NCI-H748 (cell line): Measurements from ENCODE around the gene CYRIA.

Experiments
- DNase-seq: peaks from one replicate; lab custom pipeline; 2025; ENCODE audit not compliant: unreplicated experiment; lab: John Stamatoyannopoulos, UW

CYRIA gene

DNA sequence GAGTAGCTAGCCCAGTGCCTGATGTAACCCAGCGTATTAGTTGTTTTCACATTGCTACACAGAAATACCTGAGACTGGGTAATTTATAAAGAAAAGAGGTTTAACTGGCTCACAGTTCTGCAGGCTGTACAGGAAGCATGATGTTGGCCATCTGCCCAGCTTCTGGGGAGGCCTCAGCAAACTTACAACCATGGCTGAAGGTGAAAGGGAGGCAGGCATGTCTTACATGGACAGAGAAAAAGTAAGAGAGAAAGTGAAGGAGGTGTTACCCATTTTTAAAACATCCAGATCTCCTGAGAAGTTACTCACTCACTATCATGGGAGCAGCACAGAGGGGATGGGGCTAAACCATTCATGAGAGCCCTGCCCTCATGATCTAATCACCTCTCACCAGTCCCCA lies 6.1 kb upstream of the CYRIA start:
- DNase-seq = peak; percentile 11

DNA sequence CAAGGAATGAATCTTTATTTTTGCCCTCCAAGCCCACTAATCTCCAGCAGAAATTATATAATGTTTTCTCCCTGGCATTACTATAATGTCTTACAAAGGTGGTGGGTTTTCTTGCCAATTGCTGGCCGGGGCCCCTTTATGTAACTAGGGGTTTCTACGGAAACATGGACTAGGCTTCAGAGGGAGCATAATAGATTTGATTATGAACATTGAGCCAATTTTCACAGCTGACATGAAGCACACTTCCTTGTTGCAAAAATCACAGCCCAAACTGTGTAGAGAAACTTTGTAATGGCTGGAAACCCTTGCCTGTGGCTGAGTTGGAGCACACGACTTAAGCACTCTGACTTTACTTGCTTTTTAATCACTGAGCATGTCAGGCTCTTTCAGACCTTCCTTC lies 3.8 kb upstream of the CYRIA start:
- no peak for DNase-seq

DNA sequence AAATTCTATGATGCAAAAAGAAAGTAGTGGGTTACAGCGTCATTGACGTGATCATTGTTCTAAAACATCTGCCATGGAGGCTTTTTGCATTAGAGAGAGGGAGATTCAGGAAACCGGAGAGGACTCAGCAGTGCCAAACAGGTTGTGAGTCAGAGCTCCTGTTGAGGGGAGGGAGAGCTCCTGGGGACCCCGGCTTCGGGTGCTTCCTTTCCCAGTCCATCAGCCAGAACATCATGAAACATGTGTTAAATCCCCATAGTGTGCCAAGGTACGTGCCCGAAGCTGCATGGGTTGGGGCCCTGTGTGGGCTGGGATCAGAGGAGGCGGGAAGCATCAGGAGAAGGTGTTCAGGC lies 791 bp upstream of the CYRIA start:
- DNase-seq = peak; percentile 23

DNA sequence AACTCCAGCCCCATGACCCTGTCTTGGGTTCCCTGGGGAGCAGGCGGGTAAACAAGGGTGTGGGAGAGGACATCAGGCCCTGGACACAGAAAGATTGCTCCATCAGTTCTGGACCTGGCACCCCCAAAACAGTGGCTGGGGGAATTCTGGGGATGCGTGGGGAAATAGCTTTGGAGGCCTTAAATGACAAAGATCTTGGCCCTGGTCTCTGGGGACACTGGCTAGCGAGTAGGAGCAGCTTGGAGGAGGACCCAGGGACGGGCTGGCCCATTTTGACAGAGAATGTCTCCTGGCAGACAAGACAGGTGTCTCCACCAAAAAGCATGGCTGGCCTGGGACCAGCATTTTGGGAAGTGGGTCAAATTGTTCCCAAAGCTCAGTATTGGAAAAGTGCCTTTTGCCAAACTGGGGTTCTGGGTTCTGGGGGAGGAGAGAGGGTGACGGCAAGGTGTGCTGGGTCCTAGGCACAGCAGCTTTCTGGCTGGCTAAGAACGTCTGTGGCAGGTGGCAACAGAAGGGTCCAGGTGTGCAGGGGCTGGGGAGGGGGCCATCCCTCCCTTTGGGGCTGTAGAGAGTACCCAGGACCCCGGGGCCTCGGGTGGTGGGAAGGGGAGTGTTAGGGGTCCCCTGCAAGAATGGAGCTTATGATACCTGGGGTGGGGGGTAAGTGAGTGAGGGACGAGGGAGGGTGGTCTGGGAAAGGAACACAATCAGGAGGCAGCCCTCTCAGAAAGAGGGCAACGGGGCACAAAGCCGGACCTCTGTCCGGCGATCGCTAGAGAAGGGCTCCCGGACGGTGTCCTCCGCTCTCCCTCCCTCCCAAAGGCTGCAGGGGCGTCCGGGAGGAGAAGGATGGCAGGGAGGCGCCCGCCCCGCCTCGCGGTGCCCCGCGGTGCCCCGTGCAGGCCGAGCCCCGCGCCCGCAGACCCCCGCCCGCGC lies 556 bp downstream of the CYRIA start:
- no peak for DNase-seq

DNA sequence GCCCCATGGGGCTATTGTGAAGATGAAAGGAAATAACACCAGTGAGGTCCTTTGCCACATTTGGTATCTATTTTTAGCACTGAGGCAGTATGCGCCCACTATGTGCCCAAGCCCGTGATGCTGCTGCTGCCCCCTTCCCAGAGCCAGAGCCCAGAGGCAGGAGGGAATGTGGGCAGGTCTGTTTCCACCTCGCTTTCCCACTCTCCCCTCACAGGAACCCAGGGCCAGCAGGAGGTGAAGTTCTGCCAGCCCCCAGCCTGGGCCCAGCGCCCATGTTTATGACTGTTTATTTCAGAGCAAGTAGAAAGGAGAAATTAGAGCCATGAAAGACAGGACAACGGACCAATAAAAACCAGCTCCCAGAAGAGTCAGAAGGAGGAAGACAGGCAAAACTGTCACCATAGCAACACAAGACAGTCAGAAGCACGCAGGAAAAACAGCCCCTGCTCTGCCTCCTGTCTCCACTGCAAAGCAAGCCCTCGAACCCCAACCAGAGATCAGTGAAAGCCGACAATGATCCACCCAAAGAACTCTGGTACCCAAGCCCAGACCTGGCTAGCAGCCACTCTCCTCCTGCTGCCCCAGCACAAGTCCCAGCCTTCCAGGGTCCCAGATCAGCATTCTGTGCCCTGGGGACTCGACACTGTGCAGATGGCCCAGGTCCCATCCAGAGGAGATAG lies 1.4 kb downstream of the CYRIA start:
- DNase-seq = peak; percentile 66

DNA sequence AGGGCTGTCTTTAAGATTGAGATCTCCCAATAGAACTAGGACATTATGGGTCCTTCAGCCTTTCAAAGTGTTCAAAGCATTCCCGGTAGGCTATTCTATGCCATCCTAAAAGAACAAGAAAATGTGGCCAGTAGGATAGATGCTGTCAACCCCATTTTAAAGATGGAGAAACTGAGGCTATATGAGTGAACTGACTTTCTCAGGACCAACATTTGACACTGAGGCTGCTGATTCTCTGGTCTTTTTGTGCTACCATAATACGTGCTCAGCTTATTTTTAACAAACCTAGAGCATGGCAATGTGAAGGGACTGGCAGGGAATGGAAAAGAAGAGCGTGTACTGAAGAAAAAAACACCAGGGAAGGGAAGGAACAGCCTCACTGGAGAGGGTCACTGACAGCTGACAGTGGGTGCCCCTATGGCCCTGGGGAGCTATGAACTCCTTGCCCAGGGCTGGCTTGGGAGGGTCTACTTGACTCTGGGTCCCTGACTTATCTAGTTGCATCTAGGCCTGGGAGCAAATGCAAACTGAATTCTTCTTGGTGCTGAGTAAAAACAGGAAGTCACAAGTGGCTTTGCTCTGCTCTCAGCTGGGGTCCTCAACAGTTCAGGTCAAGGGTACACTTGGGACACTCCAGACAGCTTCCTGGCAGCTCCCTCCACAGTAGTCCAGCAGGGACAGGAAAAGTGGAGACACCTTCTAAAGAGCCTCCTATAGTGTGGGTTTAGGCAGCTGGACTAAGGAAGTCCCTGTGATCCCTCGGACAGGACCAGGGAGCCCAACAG lies 2.3 kb downstream of the CYRIA start:
- DNase-seq = no peak

DNA sequence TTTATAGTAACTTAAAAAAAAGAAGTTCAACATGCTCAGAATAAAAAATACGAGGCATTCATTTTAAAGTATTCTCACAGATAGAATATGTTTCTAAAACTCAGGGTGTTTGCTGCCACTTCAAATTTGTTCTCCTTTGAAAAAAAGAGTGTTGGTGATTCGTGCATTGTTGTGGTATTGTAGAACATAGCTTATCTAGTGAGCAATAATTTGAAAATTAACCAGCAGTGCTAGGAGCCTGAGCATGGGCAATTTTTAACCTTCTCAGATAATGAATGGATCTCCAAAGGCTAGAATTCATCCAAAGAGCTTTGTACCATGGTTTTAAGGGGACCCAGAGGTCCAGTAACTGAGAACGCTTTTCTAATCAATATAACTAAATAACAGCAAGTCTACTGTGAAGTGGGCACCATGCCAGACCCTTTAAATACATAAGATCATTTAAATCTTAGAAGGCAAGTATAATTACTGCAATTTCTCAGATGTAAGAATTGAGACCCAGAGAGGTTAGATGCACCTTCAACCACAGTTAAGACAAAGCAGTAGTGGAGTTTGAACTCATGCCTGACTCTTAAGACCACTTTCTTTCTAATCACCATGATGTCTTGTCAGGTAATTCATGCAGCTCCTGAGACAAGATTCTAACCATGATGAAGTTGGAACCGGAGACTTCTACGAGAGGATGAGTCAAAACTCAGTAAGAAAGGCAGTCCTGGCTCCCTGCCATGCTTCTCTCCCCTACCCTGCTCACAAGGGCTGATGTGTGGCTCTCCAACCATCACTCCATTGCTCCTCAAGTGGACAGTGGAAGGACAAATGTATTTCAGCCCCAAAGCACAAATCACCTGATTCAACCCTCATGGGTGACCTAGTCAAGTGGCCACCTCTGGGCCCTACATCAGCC lies 3.4 kb downstream of the CYRIA start:
- no peak for DNase-seq

DNA sequence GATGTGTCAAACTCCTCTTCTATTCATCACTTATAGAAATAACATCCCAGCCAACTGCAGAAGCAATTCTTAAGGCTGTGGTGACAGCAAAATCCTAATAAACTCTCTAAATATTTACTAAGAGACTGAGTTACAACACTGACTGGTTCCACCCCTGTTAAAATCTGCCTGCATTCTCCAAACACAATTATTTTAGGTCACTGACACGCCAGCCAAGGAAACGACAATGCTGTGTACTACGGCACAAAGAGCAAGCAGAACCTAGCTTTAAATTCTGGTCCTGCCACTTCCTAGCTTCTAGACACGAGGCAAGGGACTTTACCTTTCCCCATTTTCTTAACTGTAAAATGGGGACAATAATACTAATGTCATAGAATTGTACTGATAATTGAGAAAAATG lies 4.1 kb downstream of the CYRIA start:
- DNase-seq = no peak

DNA sequence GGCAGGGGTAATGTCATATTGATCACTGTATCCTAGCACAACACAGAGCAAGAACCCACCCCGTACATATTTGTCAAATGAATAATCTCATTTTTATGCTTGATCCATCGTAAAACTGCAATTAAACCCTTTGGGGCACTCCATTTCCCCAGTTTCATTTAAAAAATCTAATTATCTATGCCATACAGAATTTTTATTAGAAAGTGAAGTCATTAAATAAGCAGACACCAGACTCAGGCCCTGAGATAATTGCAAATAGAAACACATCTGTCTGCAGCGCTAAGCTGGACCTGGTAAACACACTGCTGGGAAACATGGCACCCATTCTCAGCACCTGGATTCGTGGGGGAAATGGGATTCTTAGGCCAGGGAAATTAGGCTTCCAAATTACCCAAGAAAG lies 5.1 kb downstream of the CYRIA start:
- no peak for DNase-seq

DNA sequence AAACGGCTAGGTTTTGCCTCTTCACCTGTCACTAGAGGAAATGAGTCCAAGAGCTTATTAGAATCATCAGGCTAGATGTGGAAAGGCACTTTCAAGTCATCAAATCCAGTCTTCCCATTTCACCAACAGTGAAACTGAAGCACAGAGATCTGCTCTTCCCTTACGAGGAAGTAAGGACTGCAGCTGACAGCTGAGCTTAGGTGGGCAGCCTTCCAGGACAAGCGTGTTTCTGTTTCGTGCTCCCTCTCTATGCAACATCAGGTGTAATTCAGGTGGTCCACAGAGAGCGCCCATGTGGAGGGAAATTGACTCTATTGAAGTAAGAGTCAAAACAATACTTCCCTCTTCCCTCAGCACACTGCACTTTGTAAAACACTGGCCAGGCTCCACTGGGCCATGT lies 5.5 kb downstream of the CYRIA start:
- DNase-seq = no peak

DNA sequence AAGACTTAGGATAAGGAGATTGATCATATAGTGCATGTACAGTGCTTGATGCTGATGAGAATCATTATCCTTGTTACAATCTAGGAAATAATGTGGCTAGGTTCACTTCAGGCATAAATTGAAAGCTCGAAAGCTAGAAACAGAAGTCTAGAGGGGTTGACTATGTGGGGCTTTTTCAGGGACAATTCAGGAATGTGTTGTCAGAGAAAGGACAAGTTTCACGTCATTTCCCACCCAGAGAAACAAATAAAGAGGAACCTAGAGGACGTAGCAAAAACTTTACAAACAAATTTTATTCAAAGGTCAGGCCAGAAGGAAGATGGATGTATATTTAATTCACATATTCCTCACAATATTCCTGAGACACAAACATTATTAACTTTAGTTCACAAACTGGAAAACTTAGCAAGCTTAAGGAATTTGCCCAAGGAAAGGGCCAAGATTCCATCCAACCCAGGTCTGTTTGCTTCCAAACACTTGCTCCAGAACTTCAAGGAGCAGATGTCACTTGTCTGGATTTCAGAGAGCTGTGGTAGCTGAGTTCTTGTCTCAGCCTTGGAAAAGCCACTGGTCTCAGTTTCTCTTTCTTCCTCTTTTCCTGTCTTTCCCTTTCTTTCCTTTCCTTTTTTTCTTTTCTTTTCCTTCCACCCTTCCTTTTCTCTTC lies 7.4 kb downstream of the CYRIA start:
- no peak for DNase-seq

DNA sequence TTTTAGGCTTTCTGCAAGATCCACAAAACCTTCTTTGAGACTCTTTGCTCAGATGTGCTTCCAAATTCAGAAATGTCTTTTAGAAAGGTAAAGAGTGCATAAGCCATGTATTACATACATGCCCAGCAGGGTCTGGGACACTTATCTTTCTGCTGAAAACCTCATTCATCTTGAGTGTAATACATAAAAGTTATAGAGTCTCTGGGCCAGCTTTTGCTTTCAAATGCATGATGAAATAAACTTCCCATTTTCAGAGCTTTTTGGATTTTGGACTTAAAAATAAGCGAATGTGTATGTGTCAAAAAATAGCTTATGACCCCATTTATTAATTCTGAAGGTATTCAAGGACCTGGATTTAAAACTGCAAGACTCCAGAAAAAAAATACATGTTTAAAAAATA lies 8.0 kb downstream of the CYRIA start:
- no peak for DNase-seq

DNA sequence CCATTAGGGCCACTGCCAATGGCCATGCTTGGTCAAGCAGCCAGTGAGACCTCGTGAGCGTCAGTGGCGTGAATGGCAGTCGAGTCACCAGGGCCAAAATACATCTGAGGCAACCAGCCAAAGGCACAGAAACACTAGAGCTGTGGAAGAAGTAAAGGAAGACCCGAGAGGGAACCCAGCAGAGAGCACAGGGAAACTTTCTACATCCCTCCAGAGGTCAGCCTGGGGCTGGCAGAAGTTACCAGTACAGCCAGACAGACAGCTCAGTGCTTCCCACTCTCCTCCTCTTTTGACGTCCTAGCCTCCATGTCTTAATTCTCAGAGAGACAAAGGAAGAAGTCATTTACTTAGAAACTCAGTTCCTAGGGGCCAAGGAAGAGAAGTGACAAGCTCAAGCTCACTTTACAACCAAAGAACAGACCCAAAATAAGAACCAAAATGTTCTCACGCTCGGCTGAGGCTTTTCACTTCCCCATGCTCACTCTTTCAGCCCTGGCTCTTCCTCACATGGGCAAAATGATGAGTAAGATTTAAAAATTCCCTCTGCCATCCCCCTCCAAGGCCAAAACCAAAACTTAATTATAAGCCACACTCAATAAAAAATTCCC lies 8.7 kb downstream of the CYRIA start:
- no peak for DNase-seq

DNA sequence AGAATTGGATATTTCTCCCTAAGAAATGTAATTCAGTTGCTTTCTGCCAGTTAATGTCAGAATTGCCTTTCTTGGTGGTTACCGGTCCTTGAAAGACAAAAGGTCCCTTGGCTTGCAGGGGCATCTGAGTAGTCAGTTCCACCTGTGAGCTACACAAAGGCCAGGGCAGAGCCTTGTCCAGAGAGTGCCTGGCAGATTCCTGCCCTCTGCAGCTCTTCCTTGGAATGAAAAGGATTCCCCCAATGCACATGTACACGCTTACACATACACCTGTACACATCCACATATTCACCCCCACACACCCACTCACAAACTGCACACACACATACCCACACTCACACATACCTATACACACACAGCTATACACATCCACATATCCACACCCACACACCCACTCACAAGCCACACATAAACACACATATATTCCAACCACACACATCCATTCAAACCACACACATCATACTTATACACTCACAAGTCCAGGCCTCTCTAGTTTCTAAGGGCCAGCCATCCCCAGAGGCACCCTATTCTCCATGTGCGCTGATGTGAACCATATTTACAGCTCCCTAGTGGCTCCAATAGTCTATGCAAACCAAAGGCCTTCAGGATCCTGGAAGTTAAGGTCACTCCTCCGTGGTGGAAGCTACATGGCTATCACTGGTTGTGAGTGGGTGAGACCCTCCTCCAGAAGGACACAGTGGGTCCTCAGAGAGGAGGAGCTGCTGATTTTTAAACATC lies 9.6 kb downstream of the CYRIA start:
- no peak for DNase-seq

DNA sequence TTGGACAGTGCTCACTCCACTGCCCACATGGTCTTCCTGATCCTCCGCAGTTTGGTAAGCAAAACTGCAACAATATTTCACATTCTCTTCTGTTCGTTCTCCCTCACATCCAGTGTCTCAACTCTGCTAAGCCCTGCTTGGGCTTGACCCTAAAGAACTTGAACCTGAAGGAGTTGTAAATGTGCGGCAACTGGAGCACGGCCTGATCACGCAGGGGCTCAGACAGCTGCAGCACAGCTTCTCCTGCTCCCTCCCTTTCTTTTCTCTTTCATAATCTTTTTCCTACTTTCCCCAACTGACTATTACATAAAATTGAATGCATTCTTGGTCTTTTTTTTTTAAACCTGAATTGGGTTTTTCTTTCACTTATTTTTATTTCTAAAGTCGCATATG lies 10.2 kb downstream of the CYRIA start:
- no peak for DNase-seq

DNA sequence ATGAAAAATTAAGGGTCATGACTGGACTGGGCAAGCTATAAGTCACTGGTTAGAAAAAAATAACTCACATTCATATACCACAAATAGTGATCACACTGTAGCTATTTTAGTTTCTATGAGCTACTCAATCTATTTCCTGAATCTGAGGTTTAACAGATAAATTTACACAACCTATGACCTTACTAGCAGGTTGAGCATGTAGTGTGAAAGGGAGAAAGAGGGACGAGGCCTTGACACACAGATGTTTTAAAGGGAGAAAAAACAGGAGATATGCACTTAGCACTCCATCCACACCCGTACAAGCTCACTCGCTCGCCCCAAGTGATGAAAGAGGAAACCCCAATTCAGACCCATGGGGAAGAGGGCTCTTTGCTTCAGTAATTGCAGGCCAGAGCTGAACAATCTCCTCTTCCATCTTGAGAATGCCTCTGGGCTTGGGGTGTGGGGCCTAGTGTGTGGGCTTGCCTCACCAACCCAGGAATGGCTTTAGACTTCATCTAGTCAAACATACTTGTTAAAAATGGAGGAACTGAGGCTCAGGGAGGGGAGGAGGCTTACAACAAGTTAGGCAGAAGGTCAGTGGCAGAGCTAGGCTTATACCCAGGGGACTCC lies 10.7 kb downstream of the CYRIA start:
- no peak for DNase-seq

DNA sequence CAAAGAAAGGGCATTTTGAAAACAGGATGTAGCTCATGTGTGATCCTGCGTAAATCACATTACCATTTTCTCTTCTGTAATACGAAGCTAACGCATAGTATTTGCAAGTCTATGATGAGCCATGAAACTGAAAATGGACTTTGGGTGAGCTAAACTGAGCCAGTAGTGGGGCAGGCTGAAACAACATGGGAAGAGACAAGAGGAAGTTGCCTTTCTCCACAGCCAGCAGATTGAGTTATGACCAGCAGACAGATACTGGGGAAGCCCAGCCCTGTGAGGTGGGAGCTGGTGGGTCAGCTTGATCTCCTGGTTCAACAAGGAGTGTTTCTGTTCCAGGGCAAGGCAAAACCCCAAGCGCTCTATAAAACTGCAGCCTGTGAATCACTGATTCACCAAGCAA lies 11.8 kb downstream of the CYRIA start:
- no peak for DNase-seq

DNA sequence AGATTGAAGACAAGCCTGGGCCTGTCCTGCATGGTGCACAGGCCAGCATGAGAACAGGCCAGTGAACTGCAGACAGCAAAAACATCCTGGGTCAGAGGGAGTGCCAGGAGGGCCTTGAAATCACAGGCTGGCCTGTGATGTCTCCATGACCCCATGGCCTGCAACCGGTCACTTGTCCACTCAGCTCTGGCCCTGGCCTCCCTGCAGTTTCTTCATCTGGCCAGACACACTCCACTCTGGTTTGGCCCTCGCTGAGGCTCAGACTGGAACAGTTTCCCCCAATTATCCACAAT lies 12.6 kb downstream of the CYRIA start:
- no peak for DNase-seq
